T-cell (primary cell): ENCODE measurements around the gene KRT35. TPM values are rescaled to one million over a fixed set of nuclear protein-coding genes. Genes with fewer than 3 reads are reported as not detected.

ENCODE experiments used
- ATAC-seq, 4 experiments: fragments of 200-7000 bp in 3 of 4; fragments of 150-1000 bp in 1 of 4; cut with Tn5 transposase; replicated peaks in 1 of 4; 1 replicate in 3 of 4; 2 replicates in 1 of 4; pipeline ENCODE4 v1.10.0; 2021; ENCODE audit warnings: moderate library complexity in 3 of 4, mild to moderate bottlenecking in 2 of 4, moderate number of reproducible peaks in 1 of 4
- CTCF ChIA-PET, 2 donors: fragments of 300-600 bp; sonication (Branson Sonifier 250); formaldehyde crosslinking; loops; one replicate each; lab custom pipeline; 2022; ENCODE audit warnings: antibody characterized with exemption in 2 of 2; lab: Charles Lee
- POLR2A ChIA-PET, 2 donors: fragments of 300-600 bp; sonication (Branson Sonifier 250); formaldehyde crosslinking; loops; one replicate each; lab custom pipeline; 2022; ENCODE audit warnings: antibody characterized with exemption in 2 of 2; lab: Charles Lee
- DNase-seq, 35 experiments: peaks; one replicate each; pipeline versions ENCODE4 v3.0.0 to v3.0.0-alpha.2; 2013 to 2023
- H3K27ac ChIP-seq: one replicate; pipeline ENCODE4 v1.5.1; 2013; ENCODE audit warnings: low read length
- H3K27me3 ChIP-seq, 2 experiments: replicated peaks in 1 of 2; 1 replicate in 1 of 2; 2 replicates in 1 of 2; pipeline versions ENCODE4 v1.6.1 to v1.7.0; 2013; ENCODE audit warnings: low read length in 1 of 2, mixed read lengths in 1 of 2; ENCODE audit not compliant: control insufficient read depth in 2 of 2, insufficient read depth in 2 of 2; ENCODE audit errors: extremely low read depth in 1 of 2
- H3K36me3 ChIP-seq, 2 donors: 1 replicate in 1 of 2; 2 replicates in 1 of 2; pipeline versions ENCODE4 v1.6.1 to v1.7.0; 2013; ENCODE audit warnings: low read length in 1 of 2; ENCODE audit not compliant: control insufficient read depth in 2 of 2, insufficient read depth in 1 of 2; ENCODE audit errors: extremely low read depth in 1 of 2
- H3K4me1 ChIP-seq, 2 experiments: 1 replicate in 1 of 2; 2 replicates in 1 of 2; pipeline versions ENCODE4 v1.6.1 to v1.7.0; 2013; ENCODE audit warnings: low read length in 2 of 2, mixed read lengths in 1 of 2; ENCODE audit not compliant: insufficient read depth in 2 of 2, control insufficient read depth in 1 of 2; ENCODE audit errors: extremely low read depth in 1 of 2
- H3K4me3 ChIP-seq, 2 donors: 1 replicate in 1 of 2; 2 replicates in 1 of 2; pipeline versions ENCODE4 v1.5.1 to v1.7.0; 2013; ENCODE audit warnings: mild to moderate bottlenecking in 2 of 2, low read length in 1 of 2, moderate library complexity in 1 of 2; ENCODE audit not compliant: control insufficient read depth in 1 of 2; ENCODE audit errors: extremely low read depth in 1 of 2
- H3K9me3 ChIP-seq: 2 replicates; pipeline ENCODE4 v1.7.0; 2013
- H3K27ac Mint-ChIP-seq, 2 donors: one replicate each; pipeline ENCODE4 v1.8.0; 2020 to 2021; ENCODE audit warnings: mild to moderate bottlenecking in 2 of 2, mixed read lengths in 2 of 2
- H3K27me3 Mint-ChIP-seq, 2 donors: one replicate each; pipeline ENCODE4 v1.8.0; 2021 to 2022; ENCODE audit warnings: mixed read lengths in 2 of 2
- H3K36me3 Mint-ChIP-seq: one replicate; pipeline ENCODE4 v1.8.0; 2021; ENCODE audit warnings: mixed read lengths
- H3K4me1 Mint-ChIP-seq, 3 donors: one replicate each; pipeline ENCODE4 v1.8.0; 2020 to 2022; ENCODE audit warnings: mixed read lengths in 3 of 3, mild to moderate bottlenecking in 1 of 3
- H3K4me3 Mint-ChIP-seq, 3 donors: one replicate each; pipeline ENCODE4 v1.8.0; 2020 to 2022; ENCODE audit warnings: mild to moderate bottlenecking in 3 of 3, mixed read lengths in 3 of 3, moderate library complexity in 3 of 3
- H3K9me3 Mint-ChIP-seq, 3 donors: one replicate each; pipeline ENCODE4 v1.8.0; 2020 to 2022; ENCODE audit warnings: mixed read lengths in 3 of 3
- WGBS: methylation state at CpG from one replicate; pipeline ENCODE4 v1.1.5; 2013; ENCODE audit warnings: missing lambda C conversion rate; ENCODE audit not compliant: insufficient coverage; 5-methylcytosine and 5-hydroxymethylcytosine counted together
- total RNA-seq, 35 experiments: library from RNA in 6 of 35; stranded (reverse) in 6 of 35; fragments of 120-200 nt in 1 of 35; gene quantifications; one replicate each; pipeline versions ENCODE4 v1.2.1 to v1.2.4 and lab custom pipeline; 2013 to 2026

KRT35 gene
- total RNA-seq, 5 donors from 2014 or later (not counting 1 experiment from before 2014, with no cell fraction given): not detected

GRCh38 chr17:41475421-41475820 is 5.5 kb downstream of the KRT35 start:
- H3K4me1 ChIP-seq: no peaks in the 10 kb centered on the region
- ChIA-PET CTCF (no interaction called here), POLR2A (no interaction called here)
- no peak overlapping the region for H3K4me3 ChIP-seq
- H3K9me3 Mint-ChIP-seq: peaks cover 0 to 7% (median 6%) of the 10 kb centered on the region in 3 donors
- DNase-seq: no peak
- no peak overlapping the region for H3K27ac Mint-ChIP-seq
- H3K9me3 ChIP-seq: no peaks in the 10 kb centered on the region
- peaks cover 0 to 4% of the 10 kb centered on the region in 2 donors for H3K27me3 Mint-ChIP-seq
- H3K27me3 ChIP-seq: no peaks in the 10 kb centered on the region
- no peak overlapping the region for H3K27ac ChIP-seq
- no CpG with 5 or more reads among the region's 4 CpGs for WGBS
- H3K4me3 Mint-ChIP-seq: no peak overlapping the region
- no peaks in the 10 kb centered on the region for H3K36me3 ChIP-seq
- H3K4me1 Mint-ChIP-seq: peaks cover 0 to 2% (median 0%) of the 10 kb centered on the region in 3 donors
- no peaks in the 10 kb centered on the region for H3K36me3 Mint-ChIP-seq
- ATAC-seq: no peak

GRCh38 chr17:41474863-41475262 is 6.1 kb downstream of the KRT35 start:
- Histone ChIP-seq H3K4me3 (no peak overlapping the region), H3K27ac (no peak overlapping the region), H3K36me3 (no peaks in the 10 kb centered on the region), H3K9me3 (no peaks in the 10 kb centered on the region), H3K27me3 (no peaks in the 10 kb centered on the region), H3K4me1 (no peaks in the 10 kb centered on the region)
- no peak for ATAC-seq
- 77% methylated on average over 6 of the region's 8 CpGs for WGBS
- Mint-ChIP-seq H3K36me3 (no peaks in the 10 kb centered on the region), H3K4me3 (no peak overlapping the region), H3K27ac (no peak overlapping the region), H3K4me1 (peaks cover 0 to 2% (median 0%) of the 10 kb centered on the region in 3 donors), H3K27me3 (peaks cover 0 to 4% of the 10 kb centered on the region in 2 donors), H3K9me3 (peaks cover 0 to 7% (median 6%) of the 10 kb centered on the region in 3 donors)
- CTCF ChIA-PET: no interaction called here
- no peak for DNase-seq
- POLR2A ChIA-PET: no interaction called here

- Mint-ChIP-seq H3K36me3 (no peaks in the 10 kb centered on the region), H3K27me3 (peaks cover 2 to 13% of the 10 kb centered on the region in 2 donors), H3K27ac (no peak overlapping the region), H3K4me1 (peaks cover 0 to 2% (median 0%) of the 10 kb centered on the region in 3 donors), H3K9me3 (peaks cover 6 to 7% (median 7%) of the 10 kb centered on the region in 3 donors), H3K4me3 (no peak overlapping the region)
- DNase-seq (no peak), ATAC-seq (no peak)
- Histone ChIP-seq H3K4me3 (no peak overlapping the region), H3K36me3 (no peaks in the 10 kb centered on the region), H3K4me1 (no peaks in the 10 kb centered on the region), H3K27ac (no peak overlapping the region), H3K27me3 (peaks cover 0 to 21% of the 10 kb centered on the region in 2 experiments), H3K9me3 (no peaks in the 10 kb centered on the region)
- CTCF ChIA-PET: interaction anchor here in 1 of 2 donors (0.9 kb wide), 1 partner anchor 24 kb away, joined by 3 read pairs; no protein-coding TSS in a partner anchor
- POLR2A ChIA-PET: interaction anchor here in 1 of 2 donors (0.7 kb wide), 1 partner anchor 1087 kb away, joined by 4 read pairs; no protein-coding TSS in a partner anchor
These were observed 12.6 kb downstream of the KRT35 start for GRCh38 chr17:41468346-41468745.

- ChIA-PET CTCF (interaction anchor here in 1 of 2 donors (0.9 kb wide), 1 partner anchor 25 kb away, joined by 3 read pairs; no protein-coding TSS in a partner anchor), POLR2A (no interaction called here)
- Mint-ChIP-seq H3K9me3 (peaks cover 6 to 7% (median 7%) of the 10 kb centered on the region in 3 donors), H3K27me3 (peaks cover 2 to 9% of the 10 kb centered on the region in 2 donors), H3K27ac (no peak overlapping the region), H3K4me1 (peaks cover 0 to 2% (median 0%) of the 10 kb centered on the region in 3 donors), H3K36me3 (no peaks in the 10 kb centered on the region), H3K4me3 (no peak overlapping the region)
- no peak overlapping the region for H3K27ac ChIP-seq
- no peaks in the 10 kb centered on the region for H3K36me3 ChIP-seq
- no peaks in the 10 kb centered on the region for H3K4me1 ChIP-seq
- H3K4me3 ChIP-seq: no peak overlapping the region
- H3K27me3 ChIP-seq: peaks cover 0 to 21% of the 10 kb centered on the region in 2 experiments
- ATAC-seq (no peak), DNase-seq (no peak)
- 75% methylated on average over 1 of the region's 4 CpGs for WGBS
- no peaks in the 10 kb centered on the region for H3K9me3 ChIP-seq
These were observed 13.4 kb downstream of the KRT35 start for GRCh38 chr17:41467561-41467960.

- ChIA-PET CTCF (no interaction called here), POLR2A (no interaction called here)
- peaks cover 2 to 9% of the 10 kb centered on the region in 2 donors for H3K27me3 Mint-ChIP-seq
- no peaks in the 10 kb centered on the region for H3K4me1 ChIP-seq
- peaks cover 0 to 2% (median 0%) of the 10 kb centered on the region in 3 donors for H3K4me1 Mint-ChIP-seq
- H3K27ac Mint-ChIP-seq: no peak within 1 kb of the TSS
- ATAC-seq (no peak), DNase-seq (no peak)
- H3K4me3 Mint-ChIP-seq: no peak within 1 kb of the TSS
- H3K9me3 ChIP-seq: no peaks in the 10 kb centered on the region
- H3K4me3 ChIP-seq: no peak within 1 kb of the TSS
- no peaks in the 10 kb centered on the region for H3K36me3 ChIP-seq
- H3K27me3 ChIP-seq: peaks cover 0 to 21% of the 10 kb centered on the region in 2 experiments
- H3K36me3 Mint-ChIP-seq: no peaks in the 10 kb centered on the region
- WGBS: 79% methylated on average over 8 of the region's 14 CpGs
- peaks cover 6 to 7% (median 7%) of the 10 kb centered on the region in 3 donors for H3K9me3 Mint-ChIP-seq
- no peak within 1 kb of the TSS for H3K27ac ChIP-seq
These were observed 14.0 kb downstream of the KRT35 start, which contains the start of gene KRT32 for GRCh38 chr17:41466988-41467387. KRT32 (minus strand) TSS chr17:41467386; CDS start chr17:41467325, 61 bp downstream.

- no peaks in the 10 kb centered on the region for H3K36me3 Mint-ChIP-seq
- Histone ChIP-seq H3K4me3 (no peak overlapping the region), H3K4me1 (no peaks in the 10 kb centered on the region), H3K27ac (no peak overlapping the region), H3K36me3 (no peaks in the 10 kb centered on the region), H3K27me3 (peaks cover 0 to 21% of the 10 kb centered on the region in 2 experiments), H3K9me3 (no peaks in the 10 kb centered on the region)
- no peak overlapping the region for H3K27ac Mint-ChIP-seq
- peaks cover 0 to 7% (median 0%) of the 10 kb centered on the region in 3 donors for H3K9me3 Mint-ChIP-seq
- DNase-seq (no peak), ATAC-seq (no peak)
- ChIA-PET CTCF (no interaction called here), POLR2A (no interaction called here)
- no peaks in the 10 kb centered on the region for H3K4me1 Mint-ChIP-seq
- H3K4me3 Mint-ChIP-seq: no peak overlapping the region
- WGBS: 62% methylated on average over 4 of the region's 6 CpGs
- peaks cover 2 to 13% of the 10 kb centered on the region in 2 donors for H3K27me3 Mint-ChIP-seq
These were observed 16.3 kb downstream of the KRT35 start for GRCh38 chr17:41464682-41465081.
